ENCODE results near the gene RSF1.

RSF1 gene

GRCh38 chr11:77619576-77620198 lies 200.8 kb downstream of the RSF1 start:
- no peak for DNase-seq (ENCODE audit: low read depth in 2 of 2)

DNA sequence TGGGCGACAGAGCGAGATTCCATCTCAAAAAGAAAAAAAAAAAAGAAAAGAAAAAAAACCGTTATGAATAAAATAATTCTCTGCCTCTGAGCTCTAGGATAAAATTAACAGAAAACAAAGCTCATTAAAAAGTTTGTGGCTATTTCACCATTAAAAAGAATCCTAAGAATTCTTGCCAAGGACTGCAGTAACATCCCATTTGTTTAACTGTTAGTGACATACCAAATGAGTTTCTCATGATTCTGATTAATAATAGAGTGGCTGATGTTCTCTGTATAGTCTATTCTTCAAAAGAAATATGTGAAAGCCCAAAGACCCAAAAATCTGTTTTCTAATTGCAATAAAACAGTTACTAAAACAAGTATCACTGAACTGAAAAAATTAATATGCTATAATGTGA lies 202.6 kb downstream of the RSF1 start:
- no peak for DNase-seq (ENCODE audit: low read depth in 2 of 2)

GRCh38 chr11:77611921-77612320 lies 208.6 kb downstream of the RSF1 start:
- no peak for DNase-seq (ENCODE audit: low read depth in 2 of 2)
